Measurements from ENCODE around the gene WSCD1.

WSCD1 gene

GRCh38 chr17:6086603-6087400 lies 16.6 kb downstream of the WSCD1 start:
- DNase-seq (ENCODE audit: low read depth): no peak

GRCh38 chr17:6088141-6088540 lies 18.0 kb downstream of the WSCD1 start:
- no peak for DNase-seq (ENCODE audit: low read depth)

- DNase-seq (ENCODE audit: low read depth): no peak
These were observed 20.1 kb downstream of the WSCD1 start for GRCh38 chr17:6090253-6090652.

GRCh38 chr17:6092182-6092902 lies 22.2 kb downstream of the WSCD1 start:
- no peak for DNase-seq (ENCODE audit: low read depth)

GRCh38 chr17:6092903-6093468 lies 22.8 kb downstream of the WSCD1 start:
- DNase-seq (ENCODE audit: low read depth): no peak

GRCh38 chr17:6094453-6094852 lies 24.3 kb downstream of the WSCD1 start:
- no peak for DNase-seq (ENCODE audit: low read depth)

GRCh38 chr17:6094926-6095325 lies 24.7 kb downstream of the WSCD1 start:
- DNase-seq (ENCODE audit: low read depth): no peak

- no peak for DNase-seq (ENCODE audit: low read depth)
These were observed 25.3 kb downstream of the WSCD1 start for GRCh38 chr17:6095501-6095900.

GRCh38 chr17:6096201-6097004 lies 26.2 kb downstream of the WSCD1 start:
- DNase-seq (ENCODE audit: low read depth): no peak

- DNase-seq (ENCODE audit: low read depth): no peak
These were observed 26.8 kb downstream of the WSCD1 start for GRCh38 chr17:6097005-6097279.

GRCh38 chr17:6098050-6098822 lies 28.1 kb downstream of the WSCD1 start:
- DNase-seq (ENCODE audit: low read depth): no peak

- no peak for DNase-seq (ENCODE audit: low read depth)
These were observed 28.6 kb downstream of the WSCD1 start for GRCh38 chr17:6098823-6099180.

- no peak for DNase-seq (ENCODE audit: low read depth)
These were observed 29.3 kb downstream of the WSCD1 start for GRCh38 chr17:6099492-6099891.

GRCh38 chr17:6100146-6100545 lies 30.0 kb downstream of the WSCD1 start:
- DNase-seq (ENCODE audit: low read depth): no peak

GRCh38 chr17:6100891-6101500 lies 30.8 kb downstream of the WSCD1 start:
- no peak for DNase-seq (ENCODE audit: low read depth)

GRCh38 chr17:6101706-6102105 lies 31.5 kb downstream of the WSCD1 start:
- DNase-seq (ENCODE audit: low read depth): no peak

- DNase-seq (ENCODE audit: low read depth): no peak
These were observed 32.4 kb downstream of the WSCD1 start for GRCh38 chr17:6102615-6103014.

- DNase-seq (ENCODE audit: low read depth): no peak
These were observed 34.9 kb downstream of the WSCD1 start for GRCh38 chr17:6104956-6105648.

GRCh38 chr17:6105649-6106007 lies 35.4 kb downstream of the WSCD1 start:
- no peak for DNase-seq (ENCODE audit: low read depth)

- DNase-seq (ENCODE audit: low read depth): no peak
These were observed 36.0 kb downstream of the WSCD1 start for GRCh38 chr17:6106212-6106611.

GRCh38 chr17:6107791-6108190 lies 37.6 kb downstream of the WSCD1 start:
- DNase-seq (ENCODE audit: low read depth): no peak
